Thoracic aorta (tissue), 2 donors: ENCODE measurements around the gene WSCD2. TPM values are rescaled to one million over a fixed set of nuclear protein-coding genes. Genes with fewer than 3 reads are reported as not detected.

Experiments used
- ATAC-seq: fragments of 150-250 bp; one replicate; pipeline ENCODE4 v1.8.0; 2017; ENCODE audit warnings: low read depth; ENCODE audit not compliant: insufficient number of reproducible peaks, low FRiP score
- DNase-seq: peaks from one replicate; pipeline ENCODE4 v3.0.0-alpha.2; 2020; ENCODE audit warnings: low spot score
- H3K27ac ChIP-seq, 2 donors: fragments of 200-600 bp; sonication (generic); 1 replicate in 1 of 2; 2 replicates in 1 of 2; pipeline ENCODE4 v1.5.1; 2016; ENCODE audit warnings: mild to moderate bottlenecking in 2 of 2, moderate library complexity in 2 of 2
- H3K27me3 ChIP-seq: fragments of 200-600 bp; sonication (generic); replicated peaks from 2 replicates; pipeline ENCODE4 v1.6.0; 2016; ENCODE audit warnings: mild to moderate bottlenecking; ENCODE audit not compliant: insufficient read depth
- H3K36me3 ChIP-seq: fragments of 200-600 bp; sonication (generic); one replicate; pipeline ENCODE4 v1.5.1; 2016
- H3K4me1 ChIP-seq, 2 donors: fragments of 200-600 bp; sonication (generic); 1 replicate in 1 of 2; 2 replicates in 1 of 2; pipeline versions ENCODE4 v1.5.1 to v1.6.0; 2016; ENCODE audit warnings: low read depth in 2 of 2, mild to moderate bottlenecking in 1 of 2; ENCODE audit not compliant: control insufficient read depth in 1 of 2
- H3K4me3 ChIP-seq: fragments of 200-600 bp; sonication (generic); 2 replicates; pipeline ENCODE4 v1.5.1; 2016; ENCODE audit warnings: mild to moderate bottlenecking
- H3K9me3 ChIP-seq: fragments of 200-600 bp; sonication (generic); 2 replicates; pipeline ENCODE4 v1.5.1; 2016
- CTCF ChIP-seq: fragments of 200-600 bp; sonication (generic); IDR thresholded peaks from one replicate; pipeline ENCODE4 v1.5.1; 2019; ENCODE audit warnings: antibody characterized with exemption
- total RNA-seq, 2 donors: library from RNA; depleted of rRNA; stranded (reverse); fragments of >200 nt; gene quantifications; one replicate each; pipeline versions ENCODE4 v1.1.0 to v1.2.3, GENCODE V29; 2016

The WSCD2 gene
- total RNA-seq, 2 donors from 2014 or later: 3.3 to 6.9 TPM

- Histone ChIP-seq H3K27ac (no peak overlapping the region), H3K9me3 (no peaks in the 10 kb centered on the region), H3K36me3 (no peaks in the 10 kb centered on the region), H3K4me1 (no peaks in the 10 kb centered on the region), H3K4me3 (no peak overlapping the region), H3K27me3 (no peaks in the 10 kb centered on the region)
- no peak for TF ChIP-seq CTCF
- DNase-seq: no peak
- ATAC-seq: no peak
These were observed 17.2 kb downstream of the WSCD2 start for GRCh38 chr12:108146035-108146893.

GRCh38 chr12:108147279-108147678 is 18.2 kb downstream of the WSCD2 start:
- Histone ChIP-seq H3K27me3 (no peaks in the 10 kb centered on the region), H3K4me3 (no peak overlapping the region), H3K36me3 (no peaks in the 10 kb centered on the region), H3K4me1 (no peaks in the 10 kb centered on the region), H3K27ac (no peak overlapping the region), H3K9me3 (no peaks in the 10 kb centered on the region)
- DNase-seq: no peak
- no peak for TF ChIP-seq CTCF
- ATAC-seq: no peak

GRCh38 chr12:108148521-108149074 is 19.5 kb downstream of the WSCD2 start:
- Histone ChIP-seq H3K27ac (no peak overlapping the region), H3K36me3 (no peaks in the 10 kb centered on the region), H3K27me3 (no peaks in the 10 kb centered on the region), H3K4me1 (no peaks in the 10 kb centered on the region), H3K9me3 (no peaks in the 10 kb centered on the region), H3K4me3 (no peak overlapping the region)
- DNase-seq (no peak), ATAC-seq (no peak)
- no peak for TF ChIP-seq CTCF

GRCh38 chr12:108150436-108150835 is 21.3 kb downstream of the WSCD2 start:
- DNase-seq: no peak
- ATAC-seq: no peak
- Histone ChIP-seq H3K4me1 (no peaks in the 10 kb centered on the region), H3K9me3 (no peaks in the 10 kb centered on the region), H3K27ac (no peak overlapping the region), H3K4me3 (no peak overlapping the region), H3K27me3 (no peaks in the 10 kb centered on the region), H3K36me3 (no peaks in the 10 kb centered on the region)
- TF ChIP-seq CTCF: no peak

- Histone ChIP-seq H3K27me3 (no peaks in the 10 kb centered on the region), H3K9me3 (no peaks in the 10 kb centered on the region), H3K4me1 (peaks cover 0 to 7% of the 10 kb centered on the region in 2 donors), H3K27ac (no peak overlapping the region), H3K36me3 (no peaks in the 10 kb centered on the region), H3K4me3 (no peak overlapping the region)
- no peak for TF ChIP-seq CTCF
- DNase-seq (no peak), ATAC-seq (no peak)
These were observed 22.6 kb downstream of the WSCD2 start for GRCh38 chr12:108151533-108152169.
